Measurements from ENCODE around the gene DYRK1B. TPM values are rescaled to one million over a fixed set of nuclear protein-coding genes. Genes with fewer than 3 reads are reported as not detected.
A peak's percentile ranks its signal among the peaks of the same experiment; 100 is the strongest.

The DYRK1B gene
- total RNA-seq, 1 donor from 2014 or later: 31.4 TPM

DNA sequence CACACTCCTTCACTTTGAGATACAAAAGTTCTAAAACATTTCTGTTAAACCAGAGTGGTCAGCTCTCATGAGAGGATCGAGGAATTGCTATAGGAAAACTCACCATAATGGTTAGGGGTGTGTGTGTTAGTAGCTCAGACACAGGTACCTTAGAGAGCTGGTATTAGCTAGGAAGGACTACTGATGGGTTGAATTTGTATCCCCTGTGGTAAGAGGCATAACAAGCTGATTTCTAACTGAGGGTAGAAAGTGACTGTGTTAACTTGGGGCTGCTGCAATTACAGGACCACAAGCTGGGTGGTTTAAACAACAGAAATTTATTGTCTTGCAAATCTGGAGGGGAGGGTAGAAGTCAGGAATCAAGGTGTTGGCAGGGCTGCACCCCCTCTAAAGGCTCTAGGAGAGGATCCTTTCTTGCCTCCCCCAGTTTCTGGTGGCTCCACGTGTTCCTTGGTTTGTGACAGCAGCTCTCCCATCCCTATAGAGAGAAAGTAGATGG lies 37.9 kb downstream of the DYRK1B start:
- FAIRE-seq: no peak

DNA sequence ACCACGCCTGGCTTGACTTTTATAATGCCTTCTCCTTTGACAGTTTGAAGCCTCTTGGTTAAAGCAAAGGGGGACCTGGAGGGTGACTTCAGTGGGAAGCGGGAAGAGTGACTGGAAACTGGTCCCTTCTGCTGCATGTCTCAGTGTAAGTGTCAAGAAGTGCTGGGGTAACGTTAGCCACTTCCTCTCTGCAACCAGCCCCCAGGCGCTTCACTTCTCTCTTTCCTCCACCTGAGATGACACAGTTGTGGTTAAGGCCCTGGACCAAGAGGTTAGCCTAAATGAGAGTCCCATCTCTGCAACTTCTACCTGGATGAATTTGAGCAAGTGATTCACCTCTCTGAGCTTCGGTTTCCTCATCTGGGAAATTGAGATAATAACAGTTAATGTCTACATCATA lies 39.0 kb downstream of the DYRK1B start:
- Mint-ChIP-seq H3K36me3 (ENCODE audit: low read depth, unreplicated experiment) (no peaks in the 10 kb centered on the region), H3K27ac (ENCODE audit: unreplicated experiment) (no peak overlapping the region), H3K4me1 (ENCODE audit: low read depth, unreplicated experiment) (no peaks in the 10 kb centered on the region), H3K9me3 (ENCODE audit: unreplicated experiment) (no peaks in the 10 kb centered on the region), H3K4me3 (ENCODE audit: unreplicated experiment) (no peak overlapping the region), H3K27me3 (ENCODE audit: low read depth, unreplicated experiment) (peaks cover 13% of the 10 kb centered on the region)
- no peak for FAIRE-seq
- Histone ChIP-seq H3K27ac (ENCODE audit: low read depth, low read length) (no peak overlapping the region), H2AFZ (ENCODE audit: low read depth, low read length) (no peak overlapping the region), H3K36me3 (ENCODE audit: insufficient read depth, low read length) (no peaks in the 10 kb centered on the region), H3K27me3 (ENCODE audit: insufficient read depth, low read length) (peaks cover 4% of the 10 kb centered on the region), H3K9ac (ENCODE audit: low read length) (no peak overlapping the region), H4K20me1 (ENCODE audit: insufficient read depth, low read length) (no peaks in the 10 kb centered on the region), H3K9me3 (ENCODE audit: insufficient read depth, low read depth, low read length) (no peaks in the 10 kb centered on the region), H3K4me2 (ENCODE audit: low read length) (no peak overlapping the region), H3K79me2 (ENCODE audit: insufficient read depth, low read length) (no peaks in the 10 kb centered on the region), H3K4me3 (ENCODE audit: insufficient read depth, low read depth, low read length) (no peak overlapping the region), H3K4me1 (ENCODE audit: insufficient read depth, low read length) (no peaks in the 10 kb centered on the region)
- no peak for TF ChIP-seq EZH2 (IDR thresholded peaks at IDR 0.05; ENCODE audit: insufficient read depth, low read length)
- no peak for DNase-seq (ENCODE audit: low read depth)

More for the DNA sequence above, 37.9 kb downstream of the DYRK1B start:
- no peaks in the 10 kb centered on the region for H4K20me1 ChIP-seq (ENCODE audit: insufficient read depth, low read length)
- H3K4me3 ChIP-seq (ENCODE audit: insufficient read depth, low read depth, low read length): no peak overlapping the region
- no peak overlapping the region for H2AFZ ChIP-seq (ENCODE audit: low read depth, low read length)
- Mint-ChIP-seq H3K27ac (ENCODE audit: unreplicated experiment) (no peak overlapping the region), H3K4me3 (ENCODE audit: unreplicated experiment) (no peak overlapping the region), H3K36me3 (ENCODE audit: low read depth, unreplicated experiment) (no peaks in the 10 kb centered on the region), H3K4me1 (ENCODE audit: low read depth, unreplicated experiment) (no peaks in the 10 kb centered on the region), H3K9me3 (ENCODE audit: unreplicated experiment) (no peaks in the 10 kb centered on the region), H3K27me3 (ENCODE audit: low read depth, unreplicated experiment) (peaks cover 13% of the 10 kb centered on the region)
- no peak for DNase-seq (ENCODE audit: low read depth)
- peaks cover 4% of the 10 kb centered on the region for H3K27me3 ChIP-seq (ENCODE audit: insufficient read depth, low read length)
- no peaks in the 10 kb centered on the region for H3K9me3 ChIP-seq (ENCODE audit: insufficient read depth, low read depth, low read length)
- H3K4me2 ChIP-seq (ENCODE audit: low read length): no peak overlapping the region
- H3K36me3 ChIP-seq (ENCODE audit: insufficient read depth, low read length): no peaks in the 10 kb centered on the region
- H3K4me1 ChIP-seq (ENCODE audit: insufficient read depth, low read length): no peaks in the 10 kb centered on the region
- TF ChIP-seq, protein P1, sequence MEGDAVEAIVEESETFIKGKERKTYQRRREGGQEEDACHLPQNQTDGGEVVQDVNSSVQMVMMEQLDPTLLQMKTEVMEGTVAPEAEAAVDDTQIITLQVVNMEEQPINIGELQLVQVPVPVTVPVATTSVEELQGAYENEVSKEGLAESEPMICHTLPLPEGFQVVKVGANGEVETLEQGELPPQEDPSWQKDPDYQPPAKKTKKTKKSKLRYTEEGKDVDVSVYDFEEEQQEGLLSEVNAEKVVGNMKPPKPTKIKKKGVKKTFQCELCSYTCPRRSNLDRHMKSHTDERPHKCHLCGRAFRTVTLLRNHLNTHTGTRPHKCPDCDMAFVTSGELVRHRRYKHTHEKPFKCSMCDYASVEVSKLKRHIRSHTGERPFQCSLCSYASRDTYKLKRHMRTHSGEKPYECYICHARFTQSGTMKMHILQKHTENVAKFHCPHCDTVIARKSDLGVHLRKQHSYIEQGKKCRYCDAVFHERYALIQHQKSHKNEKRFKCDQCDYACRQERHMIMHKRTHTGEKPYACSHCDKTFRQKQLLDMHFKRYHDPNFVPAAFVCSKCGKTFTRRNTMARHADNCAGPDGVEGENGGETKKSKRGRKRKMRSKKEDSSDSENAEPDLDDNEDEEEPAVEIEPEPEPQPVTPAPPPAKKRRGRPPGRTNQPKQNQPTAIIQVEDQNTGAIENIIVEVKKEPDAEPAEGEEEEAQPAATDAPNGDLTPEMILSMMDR (IDR thresholded peaks at IDR 0.05; ENCODE audit: insufficient read depth, low read depth, low read length): no peak
- no peak for TF ChIP-seq EZH2 (IDR thresholded peaks at IDR 0.05; ENCODE audit: insufficient read depth, low read length)
- no peaks in the 10 kb centered on the region for H3K79me2 ChIP-seq (ENCODE audit: insufficient read depth, low read length)
- H3K9ac ChIP-seq (ENCODE audit: low read length): no peak overlapping the region
- no peak overlapping the region for H3K27ac ChIP-seq (ENCODE audit: low read depth, low read length)

DNA sequence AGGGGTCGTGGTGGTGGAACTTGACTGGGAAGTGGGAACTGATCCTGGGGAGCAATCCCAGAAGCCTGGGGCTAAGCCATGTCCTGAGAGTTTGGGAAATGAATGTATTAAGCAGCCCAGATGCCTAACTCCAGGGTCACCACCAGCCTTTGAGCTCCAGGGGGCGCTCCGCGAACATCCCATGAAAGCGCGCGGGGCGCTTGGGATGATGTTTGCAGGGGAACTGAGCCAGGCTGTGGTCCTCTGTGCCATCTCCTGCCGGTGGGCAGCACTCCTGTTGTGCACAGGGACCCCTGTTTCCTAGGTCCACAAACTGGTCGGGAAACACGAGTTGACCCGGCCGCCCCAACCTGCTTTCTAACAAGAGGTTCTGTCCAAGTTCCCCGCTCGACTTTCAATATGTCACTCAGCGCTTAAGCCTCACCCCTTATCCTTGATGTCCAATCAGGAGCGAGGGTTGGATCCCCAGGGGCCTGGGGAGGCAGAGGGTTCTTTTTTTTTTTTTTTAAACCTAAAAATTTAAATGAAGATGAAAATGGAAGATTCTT lies 40.9 kb downstream of the DYRK1B start:
- Histone ChIP-seq H3K79me2 (ENCODE audit: insufficient read depth, low read length) (no peaks in the 10 kb centered on the region), H3K36me3 (ENCODE audit: insufficient read depth, low read length) (no peaks in the 10 kb centered on the region), H4K20me1 (ENCODE audit: insufficient read depth, low read length) (no peaks in the 10 kb centered on the region), H3K4me1 (ENCODE audit: insufficient read depth, low read length) (no peaks in the 10 kb centered on the region), H2AFZ (ENCODE audit: low read depth, low read length) (peak overlapping the region; percentile 85), H3K9ac (ENCODE audit: low read length) (no peak overlapping the region), H3K27me3 (ENCODE audit: insufficient read depth, low read length) (peaks cover 4% of the 10 kb centered on the region), H3K4me2 (ENCODE audit: low read length) (peak overlapping the region; percentile 84), H3K4me3 (ENCODE audit: insufficient read depth, low read depth, low read length) (peak overlapping the region; percentile 59), H3K27ac (ENCODE audit: low read depth, low read length) (no peak overlapping the region), H3K9me3 (ENCODE audit: insufficient read depth, low read depth, low read length) (no peaks in the 10 kb centered on the region)
- H3K9me3 Mint-ChIP-seq (ENCODE audit: unreplicated experiment): peaks cover 5% of the 10 kb centered on the region
- peaks cover 14% of the 10 kb centered on the region for H3K27me3 Mint-ChIP-seq (ENCODE audit: low read depth, unreplicated experiment)
- peak overlapping the region; percentile 76 for H3K4me3 Mint-ChIP-seq (ENCODE audit: unreplicated experiment)
- FAIRE-seq (no peak), DNase-seq (ENCODE audit: low read depth) (peak; percentile 58)
- no peaks in the 10 kb centered on the region for H3K36me3 Mint-ChIP-seq (ENCODE audit: low read depth, unreplicated experiment)
- no peaks in the 10 kb centered on the region for H3K4me1 Mint-ChIP-seq (ENCODE audit: low read depth, unreplicated experiment)
- H3K27ac Mint-ChIP-seq (ENCODE audit: unreplicated experiment): no peak overlapping the region
- no peak for TF ChIP-seq EZH2 (IDR thresholded peaks at IDR 0.05; ENCODE audit: insufficient read depth, low read length)
- TF ChIP-seq, protein P1 (IDR thresholded peaks at IDR 0.05; ENCODE audit: insufficient read depth, low read depth, low read length): peak; percentile 82

All from astrocyte (in vitro differentiated cells and primary cell).